NCI-H345 (cell line): ENCODE data around the gene DCC.
"Not testable (repeated sequence)": the region's sequence is repeated elsewhere in the genome, so short reads cannot be mapped to it uniquely, and the experiment has no call there.

Experiments
- DNase-seq: peaks from one replicate; lab custom pipeline; 2025; lab: John Stamatoyannopoulos, UW

The DCC gene

GRCh38 chr18:53417003-53417402 is 1077.0 kb downstream of the DCC start:
- DNase-seq: no peak

GRCh38 chr18:53421869-53422268 is 1081.9 kb downstream of the DCC start:
- DNase-seq: no peak

GRCh38 chr18:53422896-53423295 is 1082.9 kb downstream of the DCC start:
- DNase-seq: peak; percentile 24

- DNase-seq: peak; percentile 67
These were observed 1086.7 kb downstream of the DCC start for GRCh38 chr18:53426666-53427184.

- peak; percentile 18 for DNase-seq
These were observed 1101.9 kb downstream of the DCC start for GRCh38 chr18:53441761-53442414.

- no peak for DNase-seq
These were observed 1102.4 kb downstream of the DCC start for GRCh38 chr18:53442415-53442783.

- DNase-seq: no peak
These were observed 1103.3 kb downstream of the DCC start for GRCh38 chr18:53443336-53443735.

- DNase-seq: no peak
These were observed 1103.8 kb downstream of the DCC start for GRCh38 chr18:53443831-53444230.

- no peak for DNase-seq
These were observed 1111.9 kb downstream of the DCC start for GRCh38 chr18:53451902-53452301.

- no peak for DNase-seq
These were observed 1117.1 kb downstream of the DCC start for GRCh38 chr18:53457068-53457467.

- peak; percentile 18 for DNase-seq
These were observed 1118.3 kb downstream of the DCC start for GRCh38 chr18:53458268-53458667.

- peak; percentile 32 for DNase-seq
These were observed 1119.1 kb downstream of the DCC start for GRCh38 chr18:53458944-53459580.

- no peak for DNase-seq
These were observed 1127.8 kb downstream of the DCC start for GRCh38 chr18:53467756-53468155.

GRCh38 chr18:53468173-53468572 is 1128.2 kb downstream of the DCC start:
- not testable (repeated sequence) for DNase-seq

- no peak for DNase-seq
These were observed 1132.5 kb downstream of the DCC start for GRCh38 chr18:53472546-53472945.

GRCh38 chr18:53478155-53478554 is 1138.2 kb downstream of the DCC start:
- no peak for DNase-seq

GRCh38 chr18:53486296-53486695 is 1146.3 kb downstream of the DCC start:
- DNase-seq: no peak

- DNase-seq: no peak
These were observed 1149.3 kb downstream of the DCC start for GRCh38 chr18:53489266-53489665.

GRCh38 chr18:53490019-53490418 is 1150.0 kb downstream of the DCC start:
- DNase-seq: no peak

GRCh38 chr18:53496028-53496427 is 1156.0 kb downstream of the DCC start:
- DNase-seq: no peak

- DNase-seq: no peak
These were observed 1164.0 kb downstream of the DCC start for GRCh38 chr18:53503914-53504441.

GRCh38 chr18:53508529-53508928 is 1168.5 kb downstream of the DCC start:
- DNase-seq: no peak

GRCh38 chr18:53509886-53510285 is 1169.9 kb downstream of the DCC start:
- DNase-seq: no peak
